ENCODE data around the gene AHI1.

- no peak for TF ChIP-seq EZH2 (IDR thresholded peaks at IDR 0.05; ENCODE audit: low read length, unreplicated experiment)
- TF ChIP-seq CTCF (conservative IDR thresholded peaks at IDR 0.05; ENCODE audit: low read depth, low read length): no peak
- TF ChIP-seq EZH2phosphoT487 (IDR thresholded peaks at IDR 0.05; ENCODE audit: borderline replicate concordance, low read length): no peak
These were observed 102.4 kb downstream of the AHI1 start for GRCh38 chr6:135395136-135395535.

Data from PC-3 (cell line).